WTC11 (cell line): ENCODE data around the gene GSG1L.

ENCODE experiments used
- CTCF ChIP-seq: fragments of 200-600 bp; IDR thresholded peaks from 2 replicates; pipeline ENCODE4 v1.8.0; 2022; ENCODE audit warnings: antibody characterized with exemption
- JUN ChIP-seq: sonication (generic); formaldehyde crosslinking; IDR thresholded peaks from 2 replicates; pipeline ENCODE4 v1.8.0; 2023; ENCODE audit warnings: mild to moderate bottlenecking, missing genetic modification reagents
- RELA ChIP-seq: sonication (generic); formaldehyde crosslinking; IDR thresholded peaks from 2 replicates; pipeline ENCODE4 v1.8.1; 2022; ENCODE audit warnings: missing genetic modification reagents, mild to moderate bottlenecking, borderline replicate concordance
- SP1 ChIP-seq: sonication (generic); formaldehyde crosslinking; conservative IDR thresholded peaks from 2 replicates; pipeline ENCODE4 v1.8.1; 2022; ENCODE audit warnings: missing genetic modification reagents
- TF ChIP-seq, protein P1 (sequence below): sonication (generic); formaldehyde crosslinking; IDR thresholded peaks from 2 replicates; pipeline ENCODE4 v1.8.0; 2023; ENCODE audit warnings: mild to moderate bottlenecking, missing genetic modification reagents

DNA sequence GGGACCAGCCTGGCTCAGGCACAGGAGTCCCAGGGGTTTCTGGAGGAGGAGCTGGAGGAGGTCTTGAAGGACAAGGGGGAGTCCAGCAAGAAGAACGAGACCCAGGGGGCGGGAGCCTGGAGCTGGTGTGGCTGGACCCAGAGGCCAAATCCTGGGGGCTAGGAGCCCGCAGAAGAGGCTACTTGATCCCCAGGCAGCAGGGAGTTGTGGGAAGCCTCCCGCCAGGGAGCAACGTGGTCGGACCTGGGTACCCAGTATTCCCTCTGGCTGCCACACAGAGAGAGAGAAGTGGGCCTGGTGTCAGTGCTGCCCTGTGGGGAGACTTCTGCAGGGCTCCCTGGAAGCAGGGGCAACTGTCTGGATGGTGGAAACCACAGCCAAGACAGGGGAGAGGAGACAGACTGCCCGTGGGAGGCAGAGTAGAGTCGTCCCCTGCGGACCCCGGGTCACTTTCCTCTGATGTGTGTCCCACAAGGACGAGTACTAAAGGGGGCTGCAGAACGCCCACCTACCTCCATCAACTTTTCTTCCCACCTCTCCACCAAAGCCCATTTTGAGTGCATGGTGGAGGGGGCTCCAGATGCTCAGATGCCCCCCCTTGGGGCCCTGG lies 160.4 kb downstream of the GSG1L start:
- TF ChIP-seq, protein P1, sequence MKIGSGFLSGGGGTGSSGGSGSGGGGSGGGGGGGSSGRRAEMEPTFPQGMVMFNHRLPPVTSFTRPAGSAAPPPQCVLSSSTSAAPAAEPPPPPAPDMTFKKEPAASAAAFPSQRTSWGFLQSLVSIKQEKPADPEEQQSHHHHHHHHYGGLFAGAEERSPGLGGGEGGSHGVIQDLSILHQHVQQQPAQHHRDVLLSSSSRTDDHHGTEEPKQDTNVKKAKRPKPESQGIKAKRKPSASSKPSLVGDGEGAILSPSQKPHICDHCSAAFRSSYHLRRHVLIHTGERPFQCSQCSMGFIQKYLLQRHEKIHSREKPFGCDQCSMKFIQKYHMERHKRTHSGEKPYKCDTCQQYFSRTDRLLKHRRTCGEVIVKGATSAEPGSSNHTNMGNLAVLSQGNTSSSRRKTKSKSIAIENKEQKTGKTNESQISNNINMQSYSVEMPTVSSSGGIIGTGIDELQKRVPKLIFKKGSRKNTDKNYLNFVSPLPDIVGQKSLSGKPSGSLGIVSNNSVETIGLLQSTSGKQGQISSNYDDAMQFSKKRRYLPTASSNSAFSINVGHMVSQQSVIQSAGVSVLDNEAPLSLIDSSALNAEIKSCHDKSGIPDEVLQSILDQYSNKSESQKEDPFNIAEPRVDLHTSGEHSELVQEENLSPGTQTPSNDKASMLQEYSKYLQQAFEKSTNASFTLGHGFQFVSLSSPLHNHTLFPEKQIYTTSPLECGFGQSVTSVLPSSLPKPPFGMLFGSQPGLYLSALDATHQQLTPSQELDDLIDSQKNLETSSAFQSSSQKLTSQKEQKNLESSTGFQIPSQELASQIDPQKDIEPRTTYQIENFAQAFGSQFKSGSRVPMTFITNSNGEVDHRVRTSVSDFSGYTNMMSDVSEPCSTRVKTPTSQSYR (CRISPR knock-in tag), result no peak
- TF ChIP-seq JUN (no peak), RELA (CRISPR knock-in tag) (no peak), CTCF (no peak), SP1 (CRISPR knock-in tag) (no peak)
